Measurements from ENCODE around the gene SLC2A1.

The SLC2A1 gene

GRCh38 chr1:42886800-42887199, 71.9 kb downstream of the SLC2A1 start:
- DNase-seq: no peak

GRCh38 chr1:42886046-42886739, 72.5 kb downstream of the SLC2A1 start:
- DNase-seq: no peak

- DNase-seq: no peak
Measured at GRCh38 chr1:42880384-42880783, 78.3 kb downstream of the SLC2A1 start.

- no peak for DNase-seq
Measured at GRCh38 chr1:42877380-42877779, 81.3 kb downstream of the SLC2A1 start.

GRCh38 chr1:42876009-42876408, 82.7 kb downstream of the SLC2A1 start:
- DNase-seq: no peak
